Kidney epithelial cell (primary cell): ENCODE data around the gene PKN1. TPM values are rescaled to one million over a fixed set of nuclear protein-coding genes. Genes with fewer than 3 reads are reported as not detected.

Source experiments
- DNase-seq: peaks from one replicate; pipeline ENCODE4 v3.0.0-alpha.2; 2010; ENCODE audit warnings: low read depth
- H3K27me3 ChIP-seq: 2 replicates; pipeline ENCODE4 v1.6.0; 2011; ENCODE audit warnings: low read length; ENCODE audit not compliant: control insufficient read depth, insufficient read depth
- H3K36me3 ChIP-seq: 2 replicates; pipeline ENCODE4 v1.5.1; 2011; ENCODE audit warnings: low read length; ENCODE audit not compliant: control insufficient read depth, insufficient read depth
- H3K4me3 ChIP-seq: 2 replicates; pipeline ENCODE4 v1.5.1; 2011; ENCODE audit warnings: low read depth, mild to moderate bottlenecking, control low read depth, low read length
- total RNA-seq: library from RNA; depleted of rRNA; stranded (reverse); fragments of >200 nt; gene quantifications from 2 replicates; pipeline ENCODE4 v1.2.3, GENCODE V29; 2015
- TF ChIP-seq, protein P1 (sequence below): IDR thresholded peaks from 2 replicates; pipeline ENCODE4 v1.5.1; 2011; ENCODE audit warnings: mild to moderate bottlenecking, moderate library complexity, low read length, control low read depth, inconsistent platforms; ENCODE audit not compliant: insufficient read depth, poor library complexity, severe bottlenecking

PKN1 gene
- total RNA-seq, 1 donor from 2014 or later: 230 TPM

DNA sequence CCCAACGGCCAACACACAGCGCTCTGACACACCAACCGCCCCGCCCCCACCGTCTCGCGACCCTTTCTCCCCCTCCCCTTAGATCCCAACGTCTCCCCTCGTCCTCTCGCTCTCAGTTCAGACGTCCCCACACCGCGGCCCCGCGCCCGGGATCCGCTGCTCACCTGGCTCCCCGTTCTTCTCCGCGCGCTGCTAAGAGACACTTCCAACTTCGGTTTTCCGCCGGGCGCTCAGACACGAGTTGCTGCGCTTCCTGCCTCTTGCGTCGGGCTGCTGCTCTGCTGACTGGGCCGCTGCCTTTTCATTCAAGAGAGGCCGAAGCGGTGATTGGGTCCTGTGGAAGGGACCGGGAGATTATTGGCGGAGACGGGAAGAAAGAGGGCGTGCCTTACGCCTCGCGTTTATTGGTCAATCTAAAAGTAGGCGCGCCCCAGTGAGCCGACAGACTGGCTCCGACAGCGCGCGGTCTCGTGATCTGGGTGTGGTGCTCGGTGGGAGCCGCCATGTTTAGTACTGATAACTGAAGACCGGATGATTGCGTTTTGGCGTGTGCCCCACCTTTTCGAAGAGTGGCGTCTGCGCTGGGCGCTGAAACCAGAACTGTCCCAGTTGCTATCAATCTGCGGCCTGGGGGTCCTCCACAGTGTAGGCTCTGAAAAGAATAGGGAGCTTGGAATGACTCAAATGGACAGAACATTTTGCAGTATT is 13.8 kb upstream of the PKN1 start, which contains the start of gene DDX39A:
DDX39A (minus strand) TSS at position 236 of the 708 bp plus-strand sequence. CDS start 6,121 bp downstream, outside the sequence.
- Histone ChIP-seq H3K27me3 (no peaks in the 10 kb centered on the region), H3K4me3 (peak within 1 kb of the TSS; percentile 90), H3K36me3 (no peaks in the 10 kb centered on the region)
- peak; percentile 95 for DNase-seq
- TF ChIP-seq, protein P1, sequence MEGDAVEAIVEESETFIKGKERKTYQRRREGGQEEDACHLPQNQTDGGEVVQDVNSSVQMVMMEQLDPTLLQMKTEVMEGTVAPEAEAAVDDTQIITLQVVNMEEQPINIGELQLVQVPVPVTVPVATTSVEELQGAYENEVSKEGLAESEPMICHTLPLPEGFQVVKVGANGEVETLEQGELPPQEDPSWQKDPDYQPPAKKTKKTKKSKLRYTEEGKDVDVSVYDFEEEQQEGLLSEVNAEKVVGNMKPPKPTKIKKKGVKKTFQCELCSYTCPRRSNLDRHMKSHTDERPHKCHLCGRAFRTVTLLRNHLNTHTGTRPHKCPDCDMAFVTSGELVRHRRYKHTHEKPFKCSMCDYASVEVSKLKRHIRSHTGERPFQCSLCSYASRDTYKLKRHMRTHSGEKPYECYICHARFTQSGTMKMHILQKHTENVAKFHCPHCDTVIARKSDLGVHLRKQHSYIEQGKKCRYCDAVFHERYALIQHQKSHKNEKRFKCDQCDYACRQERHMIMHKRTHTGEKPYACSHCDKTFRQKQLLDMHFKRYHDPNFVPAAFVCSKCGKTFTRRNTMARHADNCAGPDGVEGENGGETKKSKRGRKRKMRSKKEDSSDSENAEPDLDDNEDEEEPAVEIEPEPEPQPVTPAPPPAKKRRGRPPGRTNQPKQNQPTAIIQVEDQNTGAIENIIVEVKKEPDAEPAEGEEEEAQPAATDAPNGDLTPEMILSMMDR: no peak

DNA sequence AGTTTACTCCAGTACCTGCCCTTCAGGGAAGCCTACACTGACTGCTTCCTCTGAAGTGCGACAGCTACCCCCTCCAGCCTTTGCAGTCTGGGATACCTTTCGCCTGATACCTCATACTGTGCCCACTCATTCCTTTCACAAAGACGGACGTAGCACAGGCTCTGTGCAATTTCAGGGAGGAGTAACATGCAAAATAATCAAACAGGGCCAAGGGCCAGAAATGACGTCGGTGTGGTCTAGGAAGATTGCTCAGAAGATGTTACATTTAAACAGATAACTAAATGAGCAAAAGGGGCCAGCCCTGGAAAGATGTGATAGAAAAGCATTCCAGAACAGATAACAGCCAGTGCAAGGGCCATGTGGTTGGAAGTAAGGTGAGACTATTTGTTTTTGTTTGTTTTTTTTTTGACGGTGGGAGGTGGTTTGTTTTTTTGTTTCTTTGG is 7.4 kb upstream of the PKN1 start:
- no peak overlapping the region for H3K4me3 ChIP-seq
- TF ChIP-seq, protein P1: no peak
- H3K36me3 ChIP-seq: no peaks in the 10 kb centered on the region
- no peak for DNase-seq
- H3K27me3 ChIP-seq: no peaks in the 10 kb centered on the region

DNA sequence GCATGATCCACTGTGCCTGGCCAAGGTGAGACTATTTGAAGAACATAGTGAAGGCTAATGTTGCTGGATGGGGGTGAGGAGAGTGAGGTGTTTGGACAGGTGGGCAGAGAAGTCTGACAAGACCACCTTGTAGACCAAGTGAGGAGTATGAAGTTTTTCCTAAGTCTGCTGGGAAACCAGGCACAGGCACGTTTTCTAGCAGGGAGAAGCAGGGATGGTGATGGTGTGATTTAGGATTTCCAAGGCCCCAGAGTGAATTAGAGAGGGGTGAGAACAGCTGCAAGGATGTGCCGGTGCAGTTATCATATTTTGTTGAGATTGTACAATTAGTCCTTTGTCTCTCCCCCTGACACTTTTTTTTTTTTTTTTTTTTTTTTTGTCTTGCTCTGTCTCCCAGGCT is 5.6 kb upstream of the PKN1 start:
- Histone ChIP-seq H3K36me3 (no peaks in the 10 kb centered on the region), H3K4me3 (no peak overlapping the region), H3K27me3 (no peaks in the 10 kb centered on the region)
- no peak for DNase-seq
- TF ChIP-seq, protein P1: no peak

DNA sequence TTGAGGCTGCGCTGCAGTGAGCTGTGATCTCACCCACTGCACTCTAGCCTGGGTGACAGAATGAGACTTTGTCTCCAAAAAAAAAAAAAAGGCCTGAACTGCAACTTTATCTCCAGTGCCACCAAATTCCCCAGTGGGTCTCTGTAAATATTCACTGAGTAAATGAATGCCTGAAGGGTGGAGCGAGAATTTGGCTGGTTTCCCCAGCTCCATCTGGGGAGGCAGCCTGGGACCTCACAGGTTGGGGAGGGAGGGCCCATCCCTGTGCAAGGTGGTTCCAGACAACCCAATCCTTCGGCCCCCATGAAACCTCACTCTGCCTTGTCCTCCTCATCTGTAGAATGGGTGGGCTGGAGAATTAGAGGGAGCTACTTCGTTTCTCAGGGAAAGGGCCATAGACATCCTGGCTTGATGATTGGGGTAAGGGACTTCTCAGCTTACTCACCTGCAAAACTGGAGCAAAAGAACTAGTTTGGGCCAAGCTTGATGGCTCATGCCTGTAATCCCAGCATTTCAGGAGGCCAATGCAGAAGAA is 4.2 kb upstream of the PKN1 start:
- TF ChIP-seq, protein P1: no peak
- no peak for DNase-seq
- Histone ChIP-seq H3K4me3 (no peak overlapping the region), H3K27me3 (no peaks in the 10 kb centered on the region), H3K36me3 (no peaks in the 10 kb centered on the region)

DNA sequence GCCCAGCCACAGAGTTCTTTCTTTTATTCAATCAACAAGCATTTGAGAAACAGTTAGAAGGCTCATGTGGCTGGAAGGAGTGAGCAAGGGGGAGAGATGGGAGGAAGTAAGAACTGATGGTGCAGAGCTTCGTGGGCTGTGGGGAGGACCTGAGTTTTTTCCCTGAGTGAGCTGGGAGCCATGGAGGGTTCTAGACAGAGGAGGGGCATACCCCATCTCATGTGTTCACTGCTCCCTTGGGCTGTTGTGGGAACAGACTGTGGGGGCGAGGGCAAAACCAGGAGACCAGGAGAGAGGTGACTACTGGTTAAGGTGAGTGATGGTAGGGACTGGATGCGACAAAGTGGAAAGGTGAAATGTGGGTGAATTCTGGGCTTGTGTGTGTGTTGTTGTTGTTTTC is 2.4 kb upstream of the PKN1 start:
- no peaks in the 10 kb centered on the region for H3K27me3 ChIP-seq
- no peak overlapping the region for H3K4me3 ChIP-seq
- TF ChIP-seq, protein P1: no peak
- H3K36me3 ChIP-seq: no peaks in the 10 kb centered on the region
- no peak for DNase-seq
